SKM-1 (cell line): ENCODE results near the gene SHROOM2.

Experiments
- DNase-seq: peaks from one replicate; lab custom pipeline; 2025; ENCODE audit not compliant: unreplicated experiment; lab: John Stamatoyannopoulos, UW

SHROOM2 gene

GRCh38 chrX:9937761-9938160 is 151.5 kb downstream of the SHROOM2 start:
- DNase-seq = no peak

- DNase-seq = no peak
Observed at GRCh38 chrX:9938516-9938915, 152.3 kb downstream of the SHROOM2 start.

DNA sequence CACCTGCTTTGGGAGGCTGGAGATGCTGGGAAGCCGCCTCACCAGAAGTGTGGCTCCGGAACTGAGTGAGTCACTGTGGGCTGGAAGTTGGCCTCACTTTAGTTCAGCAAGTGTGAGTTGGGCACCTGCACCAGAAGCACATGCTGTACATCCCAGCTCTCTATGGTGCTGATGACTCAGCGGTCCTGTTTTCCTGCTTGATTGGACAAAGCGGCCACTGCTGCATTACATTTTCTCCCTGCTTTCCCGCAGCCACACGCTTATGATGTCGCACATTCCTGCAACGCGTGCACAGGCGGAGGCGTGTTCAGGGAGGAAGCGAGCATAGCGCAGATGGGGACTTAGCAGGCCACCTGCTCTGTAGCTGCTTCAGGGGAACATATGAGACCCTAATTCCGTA is 154.2 kb downstream of the SHROOM2 start:
- DNase-seq = no peak

DNA sequence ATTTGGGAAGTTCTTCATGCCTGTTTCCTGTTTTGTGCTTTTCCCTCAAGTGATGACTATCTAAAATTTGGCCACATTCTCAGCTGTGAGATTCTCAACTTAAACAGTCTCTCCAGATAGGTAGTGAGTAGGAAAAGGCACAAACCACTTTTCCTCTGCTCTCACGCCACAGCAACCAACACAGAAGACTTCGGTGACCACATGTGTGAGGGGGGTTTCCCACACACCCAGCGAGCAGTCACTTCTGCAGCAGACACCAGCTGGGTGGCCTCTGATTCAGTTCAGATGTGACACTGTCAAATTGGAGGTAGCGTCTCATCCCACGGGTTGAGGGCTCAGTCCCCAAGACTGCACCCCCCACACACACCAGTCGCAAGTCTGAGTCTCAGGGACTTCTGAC is 155.9 kb downstream of the SHROOM2 start:
- DNase-seq = no peak

- DNase-seq = no peak
Observed at GRCh38 chrX:9943420-9943819, 157.2 kb downstream of the SHROOM2 start.

DNA sequence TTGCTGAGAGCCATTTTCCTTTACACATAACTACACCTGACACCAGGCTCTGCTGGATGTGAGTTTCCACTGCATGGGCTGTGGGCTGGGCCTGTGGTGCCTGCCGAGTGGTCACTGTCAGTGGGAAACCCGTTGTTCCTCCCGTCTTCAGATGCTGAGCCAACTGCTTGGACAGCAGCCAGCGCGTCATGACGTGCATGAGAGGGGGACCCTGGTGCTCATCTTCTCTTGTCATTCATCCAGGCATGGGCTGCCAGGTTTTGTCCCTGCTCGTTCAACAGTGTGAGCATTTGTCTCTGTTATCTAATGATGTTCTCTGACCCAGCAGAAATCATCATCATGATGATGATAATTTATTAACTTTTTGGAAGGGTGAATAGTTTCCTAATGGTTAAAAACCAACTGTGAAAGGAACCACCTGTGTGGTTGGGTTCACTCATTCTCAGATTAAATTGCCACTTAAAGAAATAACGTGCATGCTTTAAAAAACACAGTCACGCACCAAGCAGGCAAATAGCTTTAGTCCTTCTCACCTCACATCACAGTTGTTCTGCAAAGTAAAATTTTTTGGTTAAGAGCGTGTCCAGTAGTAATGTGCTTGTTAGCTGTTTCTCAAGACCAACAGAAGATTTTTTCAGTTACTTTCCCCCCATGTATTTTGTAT is 161.0 kb downstream of the SHROOM2 start:
- DNase-seq = no peak

DNA sequence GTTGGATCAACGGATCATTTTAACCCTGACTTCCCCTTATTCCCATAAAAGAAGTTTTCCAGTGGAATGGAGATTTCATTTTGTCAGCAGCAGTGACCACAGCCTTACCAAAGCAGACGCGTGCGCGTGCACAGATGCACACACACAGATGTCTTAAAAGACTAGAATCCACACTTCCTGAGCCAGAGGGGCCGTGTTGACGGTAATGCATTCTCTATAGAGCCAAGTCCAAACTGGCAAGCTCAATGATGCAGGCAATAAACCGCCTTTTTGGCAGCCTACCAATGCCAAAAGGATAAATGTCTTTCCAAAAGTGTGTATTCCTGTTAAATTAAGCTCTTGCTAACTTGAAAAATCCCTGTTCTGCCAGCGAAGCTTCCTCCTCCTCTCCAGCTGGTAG is 162.2 kb downstream of the SHROOM2 start:
- no peak for DNase-seq

DNA sequence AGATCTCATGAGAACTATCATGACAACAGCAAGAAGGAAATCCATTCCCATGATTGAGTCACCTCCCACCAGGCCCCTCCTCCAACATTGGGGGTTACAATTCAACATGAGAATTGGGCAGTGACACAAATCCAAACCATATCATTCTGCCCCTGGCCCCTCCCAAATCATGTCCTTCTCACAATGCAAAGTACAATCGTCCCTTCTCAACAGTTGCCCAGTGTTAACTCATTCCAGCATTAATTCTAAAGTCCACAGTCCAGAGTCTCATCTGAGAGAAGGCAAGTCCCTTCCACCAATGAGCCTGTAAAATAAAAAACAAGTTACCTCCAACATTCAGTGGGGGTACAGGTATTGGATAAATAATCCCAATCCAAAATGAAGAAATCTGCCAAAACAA is 166.1 kb downstream of the SHROOM2 start:
- DNase-seq = no peak

GRCh38 chrX:9953396-9953795 is 167.2 kb downstream of the SHROOM2 start:
- no peak for DNase-seq

GRCh38 chrX:9955506-9955905 is 169.3 kb downstream of the SHROOM2 start:
- no peak for DNase-seq

DNA sequence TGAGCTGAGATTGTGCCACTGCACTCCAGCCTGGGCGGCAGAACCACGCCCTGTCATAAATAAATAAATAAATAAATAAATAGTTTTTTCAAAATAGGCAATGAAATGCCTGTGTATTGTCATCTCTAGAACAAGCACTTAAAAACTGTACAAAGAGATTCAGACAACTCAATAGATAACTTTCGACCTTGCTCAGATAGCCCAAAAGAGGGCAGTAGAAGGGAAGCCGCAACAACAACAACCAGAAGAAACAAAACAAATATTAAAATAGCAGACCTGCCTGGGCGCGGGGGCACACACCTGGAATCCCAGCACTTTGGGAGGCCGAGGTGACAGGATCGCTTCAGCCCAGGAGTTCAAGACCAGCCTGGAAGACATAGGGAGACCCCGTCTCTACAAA is 171.5 kb downstream of the SHROOM2 start:
- DNase-seq = no peak

DNA sequence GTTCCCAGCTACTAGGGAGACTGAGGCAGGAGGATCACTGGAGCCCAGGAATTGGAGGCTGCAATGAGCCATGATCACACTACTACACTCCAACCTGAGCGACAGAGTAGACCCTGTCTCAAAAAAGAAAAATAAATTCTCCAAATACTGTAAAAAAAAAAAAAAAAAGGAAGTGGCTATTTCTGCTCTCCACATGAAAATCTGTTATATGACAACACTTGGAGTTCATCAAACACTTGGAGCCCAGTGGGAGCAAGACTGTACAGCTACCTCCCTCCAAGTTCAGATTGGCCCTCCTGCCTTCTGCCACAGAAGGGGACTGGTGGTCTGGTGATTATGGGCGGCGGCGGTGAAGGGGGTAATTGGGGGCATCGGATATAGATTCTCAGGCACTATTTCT is 172.0 kb downstream of the SHROOM2 start:
- no peak for DNase-seq

DNA sequence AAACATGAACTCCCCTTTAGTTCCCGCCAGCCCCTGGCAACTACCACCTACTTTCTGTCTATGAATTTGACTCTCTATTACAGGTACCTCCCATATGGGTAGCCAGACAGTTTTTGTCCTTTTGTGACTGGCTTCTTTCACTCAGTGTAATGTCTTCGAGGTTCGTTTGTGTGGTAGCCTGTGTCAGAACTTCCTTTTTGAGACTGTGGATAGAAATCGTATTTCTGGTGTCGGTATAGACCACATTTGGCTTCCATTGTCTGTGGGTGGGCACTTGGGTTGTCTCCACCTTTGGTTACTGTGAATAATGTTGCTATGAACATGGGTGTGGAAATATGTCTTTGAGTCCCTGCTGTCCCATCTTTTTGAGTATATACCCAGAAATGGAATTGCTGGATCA is 175.5 kb downstream of the SHROOM2 start:
- no peak for DNase-seq

DNA sequence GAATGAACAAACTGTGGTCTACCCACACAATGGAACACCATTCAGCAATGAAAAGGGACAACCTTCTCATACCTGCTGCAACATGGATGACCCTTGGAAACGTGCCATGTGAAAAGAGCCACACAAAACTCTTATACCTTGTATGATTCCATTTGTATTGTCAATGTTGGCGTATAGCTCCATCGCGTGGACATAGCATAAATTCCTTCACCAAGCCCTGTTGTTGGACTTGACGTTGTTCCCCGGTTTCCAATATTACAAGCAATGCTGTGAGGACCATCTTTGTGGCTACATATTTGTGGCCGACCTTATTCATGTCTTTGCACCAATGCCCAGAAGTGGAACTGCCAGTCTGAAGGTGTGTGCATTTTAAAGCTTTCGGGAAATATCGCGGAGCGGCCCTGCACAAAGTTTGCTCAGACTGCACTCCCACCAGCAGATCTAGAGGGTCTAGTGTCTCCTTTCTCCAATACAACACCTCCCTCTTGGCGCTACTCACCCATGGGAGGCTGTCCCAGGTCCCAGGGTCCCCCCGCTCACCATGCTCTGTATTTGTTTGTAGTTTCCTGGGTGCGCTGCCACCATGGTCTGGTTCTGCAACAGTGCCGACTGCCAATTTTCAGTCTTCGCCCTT is 180.7 kb downstream of the SHROOM2 start, which contains the start of gene CLDN34:
TSS of gene CLDN34 (plus strand) at position 584 of the 634 bp plus-strand sequence. CDS start at position 584, 0 bp downstream.
- DNase-seq = no peak

- DNase-seq = no peak
Observed at GRCh38 chrX:9977635-9978034, 191.4 kb downstream of the SHROOM2 start.

GRCh38 chrX:9980401-9980800 is 194.2 kb downstream of the SHROOM2 start:
- no peak for DNase-seq

DNA sequence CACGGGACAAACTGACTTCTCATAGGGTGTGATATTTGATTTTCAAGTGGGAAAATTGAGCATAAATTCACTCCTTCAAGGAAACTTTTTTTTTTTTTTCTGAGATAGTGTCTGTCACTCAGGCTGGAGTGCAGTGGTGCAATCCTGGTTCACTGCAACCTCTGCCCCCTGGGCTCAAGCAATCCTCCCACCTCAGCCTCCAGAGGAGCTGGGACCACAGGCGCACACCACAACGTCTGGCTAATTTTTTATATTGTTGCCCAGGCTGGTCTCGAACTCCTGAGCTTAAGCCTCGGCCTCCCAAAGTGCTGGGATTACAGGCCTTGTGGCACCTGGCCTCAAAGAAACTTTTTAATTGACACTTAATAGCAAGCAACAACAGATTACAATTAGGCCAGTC is 194.7 kb downstream of the SHROOM2 start:
- DNase-seq = no peak

- DNase-seq = no peak
Observed at GRCh38 chrX:9983441-9983840, 197.2 kb downstream of the SHROOM2 start.

DNA sequence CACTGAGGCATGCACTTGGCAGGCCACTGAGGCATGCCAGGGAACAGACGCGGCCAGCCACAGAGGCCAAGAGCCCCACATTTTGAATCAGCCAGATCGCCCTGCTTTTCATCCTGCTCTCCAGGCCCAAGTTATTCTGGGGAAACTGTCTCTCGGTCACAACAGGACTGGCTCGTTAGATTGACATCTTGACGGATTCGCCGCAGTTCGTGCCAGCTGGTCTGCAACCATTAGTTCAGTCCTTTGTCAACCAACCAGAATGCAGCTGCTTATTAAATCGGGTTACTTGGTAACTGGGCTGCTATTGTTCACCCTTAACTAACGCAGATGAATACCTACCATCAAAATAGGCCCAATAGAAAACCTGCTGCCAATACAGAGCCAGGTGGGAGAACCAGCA is 197.6 kb downstream of the SHROOM2 start:
- DNase-seq = no peak

- no peak for DNase-seq
Observed at GRCh38 chrX:9988762-9989161, 202.5 kb downstream of the SHROOM2 start.

DNA sequence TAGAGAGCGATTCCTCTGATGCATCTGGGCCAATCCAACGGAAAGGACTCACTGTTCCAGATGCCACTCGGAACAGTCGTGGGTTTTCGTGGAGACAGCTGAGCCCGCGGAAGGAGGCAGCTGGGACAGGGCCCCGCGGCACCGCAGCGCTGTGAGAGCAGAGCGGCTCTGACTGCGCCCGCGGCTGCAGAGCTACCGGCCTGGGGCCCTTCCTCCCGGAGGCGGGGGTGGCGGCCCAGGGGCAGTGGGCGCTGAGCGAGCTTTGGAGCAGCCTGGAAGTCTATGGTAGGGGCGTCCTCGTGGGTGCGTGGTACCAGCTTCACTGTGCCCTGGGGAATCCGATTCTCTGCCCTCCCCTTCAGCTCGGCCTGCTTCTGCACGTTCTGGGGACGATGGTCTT is 205.8 kb downstream of the SHROOM2 start:
- DNase-seq = no peak

- DNase-seq = no peak
Observed at GRCh38 chrX:9992724-9993123, 206.5 kb downstream of the SHROOM2 start.

GRCh38 chrX:9995855-9996339 is 209.7 kb downstream of the SHROOM2 start:
- DNase-seq = peak; percentile 6
